Activated effector memory CD4-positive, alpha-beta T cell treated with anti-CD3 and anti-CD28 coated beads, Interleukin-2, amount 50 U/mL, for 16 hours (primary cell): Measurements from ENCODE around the gene ZNF789.
A peak's percentile ranks its signal among the peaks of the same experiment; 100 is the strongest.
"Not testable (repeated sequence)": the region's sequence is repeated elsewhere in the genome, so short reads cannot be mapped to it uniquely, and the experiment has no call there.

Experiments
- DNase-seq: peaks from one replicate; pipeline ENCODE4 v3.0.0-alpha.2; 2020

Gene ZNF789

DNA sequence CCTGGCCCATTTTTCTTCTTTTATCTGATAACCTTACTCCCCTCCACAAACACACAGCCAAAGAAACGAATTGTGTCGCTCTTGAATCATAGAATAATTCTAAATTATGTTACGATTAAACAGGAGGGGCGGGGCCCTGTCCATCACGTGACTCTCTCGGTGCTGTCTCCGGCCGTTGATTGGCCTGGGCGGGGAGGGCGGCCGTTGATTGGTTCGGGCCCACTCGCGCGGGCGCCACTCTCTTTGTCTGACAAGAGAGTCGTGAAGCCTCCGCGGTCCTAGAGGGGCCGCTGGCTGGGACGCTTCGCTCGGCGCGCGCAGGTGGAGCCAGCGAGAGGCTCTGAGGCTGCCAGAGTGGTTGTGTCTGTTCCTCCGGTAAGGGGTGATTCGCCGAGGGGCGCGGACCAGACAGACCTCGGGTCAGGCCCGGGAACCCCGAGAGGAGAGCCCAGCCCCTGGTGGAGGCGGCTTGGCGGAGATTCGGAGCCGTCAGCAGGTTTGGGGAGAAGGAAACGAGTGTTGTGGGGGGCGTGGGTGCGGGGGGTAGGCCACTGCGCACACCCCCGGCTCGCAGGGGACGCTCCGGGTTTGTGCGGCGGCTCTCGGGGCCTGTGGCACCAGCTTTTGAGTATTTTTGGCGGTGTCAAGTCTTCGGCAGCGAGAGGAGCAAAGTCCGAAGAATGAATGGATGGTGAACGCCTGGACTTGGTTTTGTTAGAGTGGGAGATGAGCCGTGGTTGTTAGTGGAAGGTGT lies at the start of gene ZNF789:
TSS of gene ZNF789 (plus strand) at position 330 of the 754 bp plus-strand sequence. CDS start 3,567 bp downstream, outside the sequence.
- DNase-seq: peak; percentile 100

DNA sequence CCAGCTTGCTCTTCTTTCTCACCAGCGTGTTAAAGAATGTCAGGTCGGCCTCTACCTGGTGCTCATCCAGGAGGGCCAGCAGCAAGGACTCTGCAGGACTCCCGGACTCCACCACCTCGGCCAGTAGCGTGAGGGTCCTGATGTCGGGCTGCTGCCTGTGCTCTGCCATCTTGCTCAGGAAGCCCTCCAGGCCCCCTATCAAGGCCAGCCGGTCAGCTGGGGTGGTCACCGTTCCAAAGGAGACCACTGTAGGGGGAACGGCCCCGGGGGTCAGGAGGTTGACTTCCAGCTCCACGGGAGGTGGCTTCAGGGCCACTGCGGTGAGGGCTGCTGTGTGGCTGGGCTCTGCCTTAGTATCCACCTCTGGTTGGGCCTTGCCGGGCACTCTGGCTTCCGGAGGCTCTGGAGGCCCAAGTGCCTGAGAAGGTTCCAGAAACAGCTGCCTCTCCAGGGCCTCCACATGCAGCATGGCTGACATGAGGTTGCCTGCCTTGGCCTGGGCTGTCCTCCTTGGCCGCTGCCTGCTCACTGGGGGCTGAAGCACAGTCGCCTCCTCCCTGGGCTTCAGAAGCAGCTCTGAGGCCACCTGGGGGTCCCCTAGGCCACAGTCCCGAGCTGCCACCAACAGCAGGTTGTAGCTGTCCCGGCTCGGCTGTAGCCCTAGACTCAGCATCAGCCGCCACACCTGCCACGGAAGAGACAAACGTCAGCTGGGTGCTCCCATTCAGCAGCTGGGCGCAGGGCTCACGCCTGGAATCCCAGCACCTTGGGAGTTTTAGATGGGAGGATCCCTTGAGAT lies 47.6 kb upstream of the ZNF789 start:
- DNase-seq: no peak

DNA sequence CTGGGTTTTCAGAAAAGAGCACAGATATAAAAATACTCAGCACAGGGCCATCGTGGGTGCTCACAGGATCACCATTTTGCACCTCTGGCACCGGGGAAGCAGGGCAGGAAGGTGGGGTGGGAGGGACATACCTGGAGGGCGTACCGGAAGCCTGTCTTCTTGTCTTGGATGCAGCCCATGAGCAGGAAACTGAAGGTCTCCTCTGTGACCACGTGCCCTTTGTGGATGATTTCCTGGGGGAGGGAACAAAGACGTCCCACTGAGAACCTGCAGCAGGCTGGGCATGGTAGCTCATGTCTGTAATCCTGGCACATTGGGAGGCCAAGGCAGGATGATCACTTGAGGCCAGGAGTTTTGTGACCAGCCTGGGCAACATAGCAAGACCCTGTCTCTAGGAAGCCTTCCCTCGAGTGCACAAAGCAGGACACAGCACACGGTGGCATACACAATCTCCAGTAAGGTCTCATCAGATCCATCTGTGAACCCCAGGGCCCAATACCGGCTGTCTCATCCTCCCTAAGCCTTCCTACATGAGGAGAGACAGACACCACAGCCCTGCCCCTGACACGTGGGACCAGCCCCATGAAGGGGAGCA lies 43.6 kb upstream of the ZNF789 start:
- DNase-seq: no peak

DNA sequence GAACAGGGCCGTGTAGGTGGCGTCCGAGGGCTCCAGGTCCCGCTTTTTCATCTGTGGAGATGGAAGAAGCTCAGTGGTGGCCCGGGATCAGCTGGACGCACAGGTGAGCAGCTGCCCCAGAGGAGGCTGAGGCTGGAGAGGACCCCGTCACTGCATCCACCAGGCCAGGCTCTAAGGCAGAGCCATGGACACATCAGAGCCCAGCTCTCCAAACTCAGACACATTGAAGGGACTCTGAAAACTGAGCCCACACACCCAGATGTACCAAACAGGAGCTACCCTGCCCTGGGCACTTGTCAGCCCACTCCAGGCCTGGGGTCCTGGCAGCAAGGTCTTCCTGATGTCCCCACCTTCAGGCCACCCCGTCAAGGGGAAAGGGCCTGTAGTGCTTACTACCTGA lies 42.9 kb upstream of the ZNF789 start:
- no peak for DNase-seq

DNA sequence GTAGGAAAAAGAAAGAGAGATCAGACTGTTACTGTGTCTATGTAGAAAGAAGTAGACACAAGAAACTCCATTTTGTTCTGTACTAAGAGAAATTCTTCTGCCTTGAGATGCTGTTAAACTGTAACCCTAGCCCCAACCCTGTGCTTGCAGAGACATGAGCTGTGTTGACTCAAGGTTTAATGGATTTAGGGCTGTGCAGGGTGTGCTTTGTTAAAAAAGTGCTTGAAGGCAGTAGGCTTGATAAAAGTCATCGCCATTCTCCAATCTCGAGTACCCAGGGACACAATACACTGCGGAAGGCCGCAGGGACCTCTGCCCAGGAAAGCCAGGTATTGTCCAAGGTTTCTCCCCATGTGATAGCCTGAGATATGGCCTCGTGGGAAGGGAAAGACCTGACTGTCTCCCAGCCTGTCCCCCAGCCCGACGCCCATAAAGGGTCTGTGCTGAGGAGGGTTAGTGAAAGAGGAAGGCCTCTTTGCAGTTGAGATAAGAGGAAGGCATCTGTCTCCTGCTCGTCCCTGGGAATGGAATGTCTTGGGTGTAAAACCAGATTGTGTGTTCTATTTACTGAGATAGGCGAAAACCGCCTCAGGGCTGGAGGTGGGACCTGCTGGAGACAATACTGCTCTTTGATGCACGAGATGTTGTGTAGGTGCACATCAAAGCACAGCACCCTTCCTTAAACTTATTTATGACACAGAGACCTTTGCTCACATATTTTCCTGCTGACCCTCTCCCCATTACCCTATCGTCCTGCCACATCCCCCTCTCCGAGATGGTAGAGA lies 40.7 kb upstream of the ZNF789 start:
- not testable (repeated sequence) for DNase-seq

DNA sequence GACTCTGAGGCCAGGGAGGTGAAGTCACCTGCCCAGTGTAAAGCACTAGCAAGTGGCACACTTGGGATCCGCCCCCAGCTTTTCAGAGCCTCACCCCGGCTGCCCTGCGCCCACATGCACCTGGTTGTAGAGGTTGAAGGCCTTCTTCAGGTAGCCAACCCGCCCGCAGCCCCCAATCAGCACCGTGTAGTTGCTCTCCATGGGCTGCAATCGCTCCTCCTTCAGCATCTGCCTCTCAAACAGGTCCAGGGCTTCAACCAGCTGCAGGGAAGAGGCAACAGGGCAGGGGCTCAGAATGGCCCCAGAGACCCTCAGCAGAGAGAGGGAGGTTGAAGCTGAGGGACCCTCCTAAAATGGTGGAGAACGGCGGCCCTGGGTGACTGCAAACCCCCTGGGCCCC lies 39.5 kb upstream of the ZNF789 start:
- DNase-seq: no peak

DNA sequence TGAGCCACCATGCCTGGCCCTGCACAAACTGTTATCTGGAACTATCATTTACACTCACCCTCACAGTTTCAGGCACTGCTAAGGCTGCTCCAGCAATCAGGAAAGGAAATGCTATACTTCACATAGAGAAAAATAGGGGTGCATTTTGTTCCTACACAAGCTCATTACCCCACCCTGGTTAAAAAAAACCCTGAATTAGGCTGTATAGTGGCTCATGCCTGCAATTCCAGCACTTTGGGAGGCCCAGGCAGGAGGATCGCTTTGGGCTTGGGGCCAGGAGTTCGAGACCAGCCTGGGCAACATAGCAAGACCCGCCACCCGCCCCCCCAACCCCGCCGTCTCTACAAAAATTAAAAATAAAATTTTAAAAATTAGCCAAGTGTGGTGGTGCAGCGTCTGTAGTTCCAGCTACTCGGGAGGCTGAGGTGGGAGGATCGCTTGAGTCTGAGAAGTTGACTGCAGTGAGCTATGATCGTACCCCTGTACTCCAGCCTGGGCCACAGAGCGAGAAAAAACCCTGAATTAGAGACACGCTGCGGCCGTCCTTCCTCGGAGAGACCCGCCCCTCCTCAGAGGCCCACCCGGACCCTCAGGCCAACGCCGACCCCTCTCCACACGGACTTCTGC lies 34.6 kb upstream of the ZNF789 start:
- DNase-seq: no peak

DNA sequence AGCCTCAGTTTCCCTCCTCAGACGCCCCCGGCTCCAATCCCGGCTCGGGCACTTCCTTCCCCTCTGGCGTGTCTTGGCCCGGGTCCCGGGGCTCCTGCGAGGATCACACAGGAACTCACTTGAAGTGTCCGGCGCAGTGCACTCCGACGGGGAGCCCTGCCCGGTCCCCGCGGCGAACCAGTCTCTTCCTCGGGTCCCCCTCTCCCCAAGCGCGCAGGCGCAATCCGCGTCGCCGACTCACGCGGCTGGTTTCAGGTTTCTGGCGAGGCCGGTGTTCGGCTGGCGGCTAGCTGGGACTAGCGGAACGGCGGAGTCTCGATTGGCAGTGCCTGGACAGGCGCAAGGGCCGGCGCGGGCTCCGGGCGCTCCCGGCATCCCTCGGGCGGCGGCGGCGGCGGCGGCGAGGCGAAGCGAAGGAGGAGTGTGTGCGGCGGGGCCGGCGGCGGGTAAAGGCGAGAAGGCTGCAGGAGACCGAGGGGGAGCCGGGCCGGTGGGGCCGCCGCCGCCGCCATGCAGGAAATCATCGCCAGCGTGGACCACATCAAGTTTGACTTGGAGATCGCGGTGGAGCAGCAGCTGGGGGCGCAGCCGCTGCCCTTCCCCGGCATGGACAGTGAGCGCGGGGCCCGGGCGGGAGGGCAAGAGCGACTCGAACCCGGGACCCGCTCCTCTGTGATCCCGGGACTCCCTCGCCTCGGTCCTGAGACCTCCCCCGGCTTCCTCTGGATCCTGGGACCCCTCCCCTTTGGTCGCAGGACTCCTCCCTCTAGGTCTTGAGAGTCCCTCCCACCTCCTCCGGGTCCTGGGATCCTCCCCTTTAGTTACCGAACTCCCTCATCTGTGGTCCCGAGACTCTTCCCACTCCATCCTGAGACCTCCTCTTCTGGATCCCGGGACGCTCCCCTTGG lies 33.9 kb upstream of the ZNF789 start, which contains the start of the genes CPSF4 and PTCD1:
TSS of gene CPSF4 (plus strand) at position 371 of the 908 bp plus-strand sequence. CDS start at position 511, 140 bp downstream.
TSS of gene PTCD1 (minus strand) at position 226 of the 908 bp plus-strand sequence. CDS start 3,556 bp downstream, outside the sequence.
- peak; percentile 96 for DNase-seq

DNA sequence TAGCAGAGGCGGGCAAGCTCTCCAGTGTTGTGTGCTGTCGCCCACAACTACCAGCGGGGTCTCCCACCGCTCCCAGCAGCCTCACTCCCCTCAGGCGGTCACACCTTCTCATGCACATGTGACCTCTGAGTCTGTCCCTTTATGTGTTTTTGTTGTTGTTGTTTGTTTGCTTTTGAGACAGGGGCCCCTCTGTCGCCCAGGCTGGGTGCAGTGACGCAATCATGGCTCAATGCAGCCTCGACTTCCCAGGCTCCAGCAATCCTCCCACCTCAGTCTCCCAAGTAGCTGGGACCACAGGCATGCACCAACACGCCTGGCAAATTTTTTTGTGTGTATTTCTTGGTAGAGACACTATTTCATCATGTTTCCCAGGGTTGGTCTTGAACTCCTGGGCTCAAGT lies 32.5 kb upstream of the ZNF789 start:
- DNase-seq: no peak

DNA sequence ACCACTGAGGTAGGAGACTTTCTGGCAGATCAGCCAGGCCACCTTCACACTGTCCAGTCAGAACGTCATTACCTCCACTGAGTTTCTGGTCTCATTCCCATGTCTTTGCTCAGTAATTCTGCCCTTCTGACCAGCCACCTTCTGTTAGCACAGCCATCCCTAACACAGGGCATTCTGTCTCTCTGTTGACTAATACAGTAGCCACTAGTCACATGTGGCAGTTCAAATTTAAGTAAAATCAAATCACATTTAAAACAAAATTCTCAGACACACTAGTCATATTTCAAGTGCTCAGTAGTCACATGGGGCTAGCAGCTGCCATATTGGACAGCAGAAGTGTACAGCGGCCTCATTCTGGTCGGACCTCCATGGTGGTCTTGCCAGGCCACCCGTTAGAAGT lies 26.6 kb upstream of the ZNF789 start:
- no peak for DNase-seq

DNA sequence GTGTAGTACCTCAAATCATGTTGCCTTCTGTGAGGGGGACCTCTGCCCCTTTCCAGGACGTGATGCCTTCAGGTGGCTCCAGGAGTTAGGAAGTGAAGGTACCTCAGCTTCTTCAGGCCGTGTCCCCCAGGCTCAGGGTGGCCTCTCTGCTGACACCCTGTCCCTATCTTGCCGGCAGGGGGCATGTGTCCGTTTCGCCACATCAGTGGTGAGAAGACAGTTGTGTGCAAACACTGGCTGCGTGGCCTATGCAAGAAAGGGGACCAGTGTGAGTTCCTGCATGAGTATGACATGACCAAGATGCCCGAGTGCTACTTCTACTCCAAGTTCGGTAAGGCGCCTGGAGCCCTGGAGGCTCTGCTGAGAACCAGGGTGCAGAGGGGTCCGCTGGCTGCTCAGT lies 24.7 kb upstream of the ZNF789 start:
- DNase-seq: no peak

DNA sequence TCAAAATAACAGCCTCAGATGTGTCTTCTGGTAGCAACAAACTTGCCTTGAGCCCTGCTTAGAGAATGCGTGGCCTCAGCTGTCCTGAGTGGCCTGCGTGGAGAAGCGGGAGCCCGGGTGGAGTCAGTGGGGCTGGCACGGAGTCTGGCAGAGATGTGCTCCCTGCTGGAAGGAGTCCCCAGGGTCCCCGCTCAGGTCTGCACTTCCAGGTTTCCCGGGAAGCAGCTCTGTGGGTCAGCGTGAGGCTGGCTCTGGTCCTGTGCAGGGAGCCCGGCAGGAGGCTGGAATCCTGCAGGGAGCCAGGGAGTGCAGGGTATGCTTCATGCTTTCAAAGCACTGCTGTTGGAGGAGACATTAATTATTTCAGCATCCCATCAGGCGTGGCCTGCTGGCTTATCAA lies 23.8 kb upstream of the ZNF789 start:
- no peak for DNase-seq

DNA sequence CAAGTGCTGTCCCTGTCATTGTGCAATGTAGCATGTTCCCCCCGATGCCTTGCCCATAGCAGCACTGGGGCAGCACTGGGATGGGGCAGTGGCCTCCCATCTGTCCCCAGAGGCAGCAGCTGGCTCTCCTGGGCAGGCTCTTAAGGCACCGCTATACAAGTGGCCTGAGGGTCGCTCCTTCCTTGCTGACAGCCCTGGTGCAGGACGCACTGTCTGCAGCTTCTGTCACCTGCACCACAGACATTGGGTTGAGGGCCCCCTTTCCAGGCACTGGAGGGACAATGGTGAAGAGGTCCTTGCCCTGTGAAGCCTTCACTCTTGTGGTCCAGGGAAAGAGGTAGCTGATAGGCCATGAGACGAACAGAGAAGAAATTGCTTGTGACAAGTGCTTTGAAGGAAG lies 23.4 kb upstream of the ZNF789 start:
- no peak for DNase-seq

DNA sequence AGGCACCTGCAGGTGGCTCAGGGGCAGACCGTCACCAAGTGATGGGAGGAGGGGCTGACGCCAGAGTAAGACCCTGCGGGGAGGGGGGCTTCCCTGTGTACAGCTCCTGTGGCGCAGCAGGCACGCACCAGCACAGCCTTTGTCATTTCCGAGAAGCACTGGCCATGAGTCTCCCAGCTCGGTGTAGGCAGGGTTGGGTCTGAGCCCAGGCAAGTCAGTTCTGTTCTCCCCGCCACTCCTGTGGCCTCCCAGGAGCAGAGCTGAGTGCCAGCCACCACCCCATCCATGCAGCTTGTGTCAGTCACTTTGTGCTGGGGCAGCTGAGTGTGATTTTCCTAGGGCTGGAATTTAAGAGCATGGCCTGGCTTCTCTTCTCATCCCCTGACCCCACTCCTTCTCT lies 20.8 kb upstream of the ZNF789 start:
- no peak for DNase-seq

DNA sequence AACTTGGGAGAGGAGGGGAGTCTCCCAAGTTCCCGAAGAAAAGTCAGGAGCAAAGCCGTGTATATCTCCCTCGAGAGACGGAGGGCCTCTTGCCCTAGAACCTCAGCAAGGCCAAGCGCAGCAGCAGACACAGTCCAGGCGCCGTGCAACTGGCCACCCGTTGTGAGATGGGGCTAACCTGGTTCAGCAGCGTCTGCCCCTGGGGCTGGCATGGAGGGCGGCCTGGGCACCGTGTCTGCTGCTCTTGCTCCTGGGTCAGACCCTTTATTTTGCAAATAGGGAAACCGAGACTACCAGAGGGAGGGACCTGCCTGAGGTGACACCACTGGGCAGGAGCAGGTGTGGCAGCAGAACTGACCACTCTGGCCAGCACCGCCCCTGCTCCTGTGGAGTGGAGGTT lies 20.1 kb upstream of the ZNF789 start:
- no peak for DNase-seq

DNA sequence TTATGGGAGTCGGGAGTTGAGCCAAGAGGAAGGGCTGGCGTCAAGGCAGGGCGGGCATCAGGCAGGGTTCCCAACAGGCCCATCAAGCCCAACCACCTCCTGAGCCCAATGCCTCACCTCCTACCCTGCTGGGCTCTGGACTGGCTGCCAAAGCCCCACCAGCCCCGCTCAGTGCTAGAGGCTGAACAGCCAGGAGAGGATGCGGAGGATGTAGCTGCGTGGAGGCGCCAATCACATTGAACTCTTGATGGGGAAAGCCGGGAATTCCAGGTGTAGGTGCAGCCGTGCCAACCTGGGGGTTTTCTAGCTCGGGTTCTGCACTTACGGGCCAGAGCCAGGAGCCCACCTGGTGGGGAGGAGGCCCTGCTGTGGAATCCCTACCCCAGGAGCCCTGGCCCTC lies 19.6 kb upstream of the ZNF789 start:
- no peak for DNase-seq

DNA sequence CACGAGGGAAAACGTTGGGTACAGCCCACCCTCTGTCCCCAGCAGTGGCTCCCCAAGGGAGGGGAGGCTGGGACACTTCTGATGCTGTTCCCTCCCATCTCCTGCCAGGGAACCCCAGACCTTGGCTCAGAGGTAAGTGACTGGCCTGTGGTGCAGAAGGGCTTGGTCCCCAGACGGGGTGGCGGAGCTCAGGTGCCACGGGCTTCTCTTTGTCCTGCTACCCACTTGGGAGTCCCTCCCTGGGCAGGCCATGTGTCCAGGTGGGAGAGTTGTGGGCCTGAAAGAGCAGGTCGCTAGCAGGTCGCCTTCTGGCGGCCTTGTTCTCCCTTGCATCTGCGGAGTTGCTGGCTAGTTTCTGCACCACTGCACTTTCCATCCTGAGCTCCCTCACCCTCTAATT lies 16.8 kb upstream of the ZNF789 start:
- DNase-seq: no peak

DNA sequence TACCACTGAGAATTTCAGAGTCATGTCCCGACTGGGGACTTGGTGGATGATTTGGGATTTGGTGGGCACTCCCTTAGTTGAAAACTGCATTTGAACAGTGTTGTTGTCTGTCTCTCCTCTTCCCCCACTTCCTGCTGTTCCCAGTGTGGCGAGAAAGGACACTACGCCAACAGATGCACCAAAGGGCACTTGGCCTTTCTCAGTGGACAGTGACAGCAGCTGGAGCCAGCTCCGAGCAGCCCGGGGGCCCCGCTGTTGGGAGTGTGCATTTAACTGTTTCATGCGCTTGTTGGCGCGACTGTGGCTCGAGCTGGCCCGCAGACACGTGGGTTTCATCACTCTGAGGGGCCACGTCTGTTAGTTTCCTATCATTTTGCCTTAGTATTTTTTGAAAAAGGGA lies 16.4 kb upstream of the ZNF789 start:
- DNase-seq: no peak

DNA sequence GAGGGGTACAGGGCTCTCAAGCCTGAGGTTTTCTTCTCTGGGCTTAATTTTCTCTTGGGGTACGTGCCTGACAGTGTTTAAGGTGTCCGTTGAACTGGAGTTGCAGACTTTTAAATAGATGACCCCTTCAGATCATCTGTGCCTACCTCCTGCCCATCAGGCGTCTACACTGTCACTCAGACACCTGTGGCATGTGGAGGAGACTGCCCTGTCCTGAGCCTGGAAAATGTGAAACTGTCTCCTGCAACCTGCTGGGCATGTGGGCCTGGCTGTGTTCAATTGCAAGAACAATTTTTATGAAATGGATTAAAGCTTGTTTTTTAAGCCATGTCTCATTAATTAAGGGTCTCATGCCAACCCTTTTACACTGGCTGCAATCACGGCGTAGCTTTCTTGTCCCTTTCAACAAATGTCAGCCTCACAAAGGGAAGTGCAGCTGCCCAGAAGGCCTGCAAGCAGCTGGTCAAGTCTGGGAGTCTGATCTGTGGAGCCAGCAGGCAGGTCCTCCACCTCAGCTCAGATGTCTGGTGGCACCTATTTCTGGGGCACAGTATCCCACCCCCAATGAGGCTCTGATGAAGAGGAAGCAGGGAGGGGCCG lies 15.5 kb upstream of the ZNF789 start:
- no peak for DNase-seq

DNA sequence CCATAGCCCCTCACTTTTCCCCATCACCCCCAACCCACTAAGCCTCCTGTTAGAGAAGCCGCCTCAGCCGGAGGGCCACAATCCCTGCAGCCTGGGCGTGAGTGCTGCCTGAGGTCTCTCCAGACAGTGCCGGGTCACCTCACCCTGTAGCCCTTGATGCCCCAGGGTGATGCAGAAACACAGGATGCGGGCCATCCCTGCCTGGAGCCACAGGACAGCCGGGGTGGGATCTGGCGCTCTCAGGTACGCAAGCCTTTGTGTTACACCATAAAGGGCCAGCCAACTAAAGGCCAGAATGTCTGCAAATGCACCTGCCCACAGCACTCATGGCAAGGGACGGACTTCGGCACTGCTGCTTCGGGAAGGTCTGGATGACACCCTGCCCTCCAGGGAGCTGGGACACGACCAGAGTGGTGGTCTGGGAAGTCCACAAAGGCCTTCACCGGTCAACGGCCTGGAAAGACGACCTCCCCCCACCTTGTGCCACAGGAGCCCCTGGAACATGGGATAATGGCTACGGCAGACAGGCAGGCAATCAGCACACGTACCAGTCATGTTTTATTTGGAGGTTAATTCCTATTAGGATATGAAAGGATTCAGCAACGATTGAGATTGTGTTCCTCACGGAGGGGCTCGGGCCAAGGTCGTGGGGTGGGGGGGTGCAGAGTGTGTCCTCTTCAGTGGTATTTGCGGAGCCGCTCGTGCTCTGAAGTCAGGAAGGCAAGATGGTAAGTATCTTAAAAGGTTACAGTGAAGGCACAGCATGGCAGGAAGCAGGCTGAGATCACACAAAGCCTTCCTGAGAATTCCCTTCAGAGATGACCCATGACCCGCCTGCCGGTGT lies 14.8 kb upstream of the ZNF789 start:
- DNase-seq: no peak
